T-cell (primary cell): ENCODE data around the gene CELF1. TPM values are rescaled to one million over a fixed set of nuclear protein-coding genes. Genes with fewer than 3 reads are reported as not detected.

Experiments
- ATAC-seq, 4 experiments: fragments of 200-7000 bp in 3 of 4; fragments of 150-1000 bp in 1 of 4; cut with Tn5 transposase; replicated peaks in 1 of 4; 1 replicate in 3 of 4; 2 replicates in 1 of 4; pipeline ENCODE4 v1.10.0; 2021; ENCODE audit warnings: moderate library complexity in 3 of 4, mild to moderate bottlenecking in 2 of 4, moderate number of reproducible peaks in 1 of 4
- CTCF ChIA-PET, 2 donors: fragments of 300-600 bp; sonication (Branson Sonifier 250); formaldehyde crosslinking; loops; one replicate each; lab custom pipeline; 2022; ENCODE audit warnings: antibody characterized with exemption in 2 of 2; lab: Charles Lee
- POLR2A ChIA-PET, 2 donors: fragments of 300-600 bp; sonication (Branson Sonifier 250); formaldehyde crosslinking; loops; one replicate each; lab custom pipeline; 2022; ENCODE audit warnings: antibody characterized with exemption in 2 of 2; lab: Charles Lee
- DNase-seq, 35 experiments: peaks; one replicate each; pipeline versions ENCODE4 v3.0.0 to v3.0.0-alpha.2; 2013 to 2023
- H3K27ac ChIP-seq: one replicate; pipeline ENCODE4 v1.5.1; 2013; ENCODE audit warnings: low read length
- H3K27me3 ChIP-seq, 2 experiments: replicated peaks in 1 of 2; 1 replicate in 1 of 2; 2 replicates in 1 of 2; pipeline versions ENCODE4 v1.6.1 to v1.7.0; 2013; ENCODE audit warnings: low read length in 1 of 2, mixed read lengths in 1 of 2; ENCODE audit not compliant: control insufficient read depth in 2 of 2, insufficient read depth in 2 of 2; ENCODE audit errors: extremely low read depth in 1 of 2
- H3K36me3 ChIP-seq, 2 donors: 1 replicate in 1 of 2; 2 replicates in 1 of 2; pipeline versions ENCODE4 v1.6.1 to v1.7.0; 2013; ENCODE audit warnings: low read length in 1 of 2; ENCODE audit not compliant: control insufficient read depth in 2 of 2, insufficient read depth in 1 of 2; ENCODE audit errors: extremely low read depth in 1 of 2
- H3K4me1 ChIP-seq, 2 experiments: 1 replicate in 1 of 2; 2 replicates in 1 of 2; pipeline versions ENCODE4 v1.6.1 to v1.7.0; 2013; ENCODE audit warnings: low read length in 2 of 2, mixed read lengths in 1 of 2; ENCODE audit not compliant: insufficient read depth in 2 of 2, control insufficient read depth in 1 of 2; ENCODE audit errors: extremely low read depth in 1 of 2
- H3K4me3 ChIP-seq, 2 donors: 1 replicate in 1 of 2; 2 replicates in 1 of 2; pipeline versions ENCODE4 v1.5.1 to v1.7.0; 2013; ENCODE audit warnings: mild to moderate bottlenecking in 2 of 2, low read length in 1 of 2, moderate library complexity in 1 of 2; ENCODE audit not compliant: control insufficient read depth in 1 of 2; ENCODE audit errors: extremely low read depth in 1 of 2
- H3K9me3 ChIP-seq: 2 replicates; pipeline ENCODE4 v1.7.0; 2013
- H3K27ac Mint-ChIP-seq, 2 donors: one replicate each; pipeline ENCODE4 v1.8.0; 2020 to 2021; ENCODE audit warnings: mild to moderate bottlenecking in 2 of 2, mixed read lengths in 2 of 2
- H3K27me3 Mint-ChIP-seq, 2 donors: one replicate each; pipeline ENCODE4 v1.8.0; 2021 to 2022; ENCODE audit warnings: mixed read lengths in 2 of 2
- H3K36me3 Mint-ChIP-seq: one replicate; pipeline ENCODE4 v1.8.0; 2021; ENCODE audit warnings: mixed read lengths
- H3K4me1 Mint-ChIP-seq, 3 donors: one replicate each; pipeline ENCODE4 v1.8.0; 2020 to 2022; ENCODE audit warnings: mixed read lengths in 3 of 3, mild to moderate bottlenecking in 1 of 3
- H3K4me3 Mint-ChIP-seq, 3 donors: one replicate each; pipeline ENCODE4 v1.8.0; 2020 to 2022; ENCODE audit warnings: mild to moderate bottlenecking in 3 of 3, mixed read lengths in 3 of 3, moderate library complexity in 3 of 3
- H3K9me3 Mint-ChIP-seq, 3 donors: one replicate each; pipeline ENCODE4 v1.8.0; 2020 to 2022; ENCODE audit warnings: mixed read lengths in 3 of 3
- WGBS: methylation state at CpG from one replicate; pipeline ENCODE4 v1.1.5; 2013; ENCODE audit warnings: missing lambda C conversion rate; ENCODE audit not compliant: insufficient coverage; 5-methylcytosine and 5-hydroxymethylcytosine counted together
- total RNA-seq, 35 experiments: library from RNA in 6 of 35; stranded (reverse) in 6 of 35; fragments of 120-200 nt in 1 of 35; gene quantifications; one replicate each; pipeline versions ENCODE4 v1.2.1 to v1.2.4 and lab custom pipeline; 2013 to 2026

CELF1 gene
- total RNA-seq, 5 donors from 2014 or later (not counting 1 experiment from before 2014, with no cell fraction given): 109 to 124 (median 123) TPM

DNA sequence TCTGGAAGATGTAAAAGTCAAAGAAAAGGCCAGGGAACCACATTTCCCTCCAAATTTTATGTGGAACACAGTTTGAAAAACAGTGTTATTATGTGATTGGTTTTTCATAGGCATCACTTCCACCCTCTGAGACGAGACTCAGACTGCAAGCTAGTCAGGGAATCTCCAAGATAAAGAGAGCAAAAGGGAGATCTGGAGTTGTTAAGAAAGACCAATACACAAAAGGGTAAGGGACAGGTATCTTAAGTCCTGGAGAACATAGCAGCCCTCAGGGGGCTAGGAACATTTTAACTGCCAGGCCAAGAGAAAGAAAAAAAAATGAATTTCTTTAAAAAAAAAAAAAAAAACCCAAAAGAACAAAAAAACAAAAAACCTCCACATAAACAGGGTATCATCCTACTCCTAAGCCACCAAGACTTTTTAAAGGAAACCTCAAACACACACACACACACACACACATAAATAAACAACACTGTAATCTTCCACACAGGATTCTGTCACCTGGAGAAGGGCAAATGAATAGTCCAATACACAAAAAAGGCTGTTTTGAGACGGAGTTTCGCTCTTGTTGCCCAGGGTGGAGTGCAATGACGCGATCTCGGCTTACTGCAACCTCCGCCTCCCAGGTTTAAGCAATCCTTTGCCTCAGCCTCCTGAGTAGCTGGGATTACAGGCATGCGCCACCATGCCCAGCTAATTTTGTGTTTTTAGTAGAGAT is 44.5 kb downstream of the CELF1 start:
- Mint-ChIP-seq H3K4me1 (peaks cover 76 to 85% (median 84%) of the 10 kb centered on the region in 3 donors), H3K36me3 (peaks cover 6% of the 10 kb centered on the region), H3K4me3 (peak overlapping the region; percentile 5 to 45 (median 5)), H3K27me3 (no peaks in the 10 kb centered on the region), H3K9me3 (no peaks in the 10 kb centered on the region), H3K27ac (peak overlapping the region; percentile 72 to 82)
- Histone ChIP-seq H3K27me3 (no peaks in the 10 kb centered on the region), H3K4me3 (no peak overlapping the region), H3K27ac (no peak overlapping the region), H3K9me3 (no peaks in the 10 kb centered on the region), H3K36me3 (peaks cover 0 to 4% of the 10 kb centered on the region in 2 donors), H3K4me1 (peaks cover 33 to 36% of the 10 kb centered on the region in 2 experiments)
- ChIA-PET CTCF (interaction anchor here in 1 of 2 donors (2.9 kb wide), 1 partner anchor 10 kb away, joined by 9 read pairs; no protein-coding TSS in a partner anchor), POLR2A (no interaction called here)
- no peak for ATAC-seq
- DNase-seq: no peak
- 88% methylated on average over 7 of the region's 8 CpGs for WGBS

DNA sequence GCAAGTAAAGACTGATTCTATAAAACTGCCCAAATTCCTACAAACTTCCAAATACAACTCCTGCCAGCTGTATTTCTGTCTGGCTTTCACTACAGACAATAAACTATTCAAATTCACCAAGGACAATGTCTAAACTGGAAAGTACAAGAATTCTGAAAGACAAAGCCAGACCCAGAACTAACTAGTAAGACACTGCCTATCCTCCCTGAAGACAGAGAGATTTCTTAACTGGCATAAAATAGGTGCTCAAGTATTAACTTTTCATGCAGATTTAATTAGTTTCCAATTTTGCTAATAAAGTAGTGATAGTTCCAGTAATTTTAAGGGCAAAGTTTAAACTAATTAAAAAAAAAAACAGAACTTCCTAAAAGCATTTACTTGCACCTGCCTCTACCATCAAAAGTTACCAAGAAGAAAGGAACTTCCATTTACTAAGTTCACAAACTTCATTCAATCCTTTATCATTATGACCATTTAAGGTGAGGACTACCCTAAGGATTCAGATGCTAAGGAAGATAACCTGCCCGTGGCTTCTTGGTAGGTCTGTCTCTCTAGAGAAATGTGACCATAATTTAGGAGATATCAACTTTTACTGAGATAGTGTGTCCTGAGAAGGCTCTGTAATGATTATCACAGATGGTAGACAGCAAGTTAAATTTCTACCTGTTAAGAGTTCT is 45.2 kb downstream of the CELF1 start:
- no peak for ATAC-seq
- POLR2A ChIA-PET: no interaction called here
- Histone ChIP-seq H3K27me3 (no peaks in the 10 kb centered on the region), H3K9me3 (no peaks in the 10 kb centered on the region), H3K27ac (no peak overlapping the region), H3K4me1 (peaks cover 32 to 36% of the 10 kb centered on the region in 2 experiments), H3K36me3 (peaks cover 2 to 4% of the 10 kb centered on the region in 2 donors), H3K4me3 (no peak overlapping the region)
- no CpG with 5 or more reads among the region's 1 CpG for WGBS
- Mint-ChIP-seq H3K4me1 (peaks cover 82 to 87% (median 84%) of the 10 kb centered on the region in 3 donors), H3K27ac (peak overlapping the region; percentile 72 to 82), H3K4me3 (peak overlapping the region; percentile 5 to 45 (median 5)), H3K36me3 (peaks cover 6% of the 10 kb centered on the region), H3K27me3 (no peaks in the 10 kb centered on the region), H3K9me3 (no peaks in the 10 kb centered on the region)
- CTCF ChIA-PET: interaction anchor here in 1 of 2 donors (0.6 to 2.9 kb wide), 3 partner anchors 10 to 54 kb away, joined by 3 to 9 read pairs (median 5); no protein-coding TSS in a partner anchor
- no peak for DNase-seq

DNA sequence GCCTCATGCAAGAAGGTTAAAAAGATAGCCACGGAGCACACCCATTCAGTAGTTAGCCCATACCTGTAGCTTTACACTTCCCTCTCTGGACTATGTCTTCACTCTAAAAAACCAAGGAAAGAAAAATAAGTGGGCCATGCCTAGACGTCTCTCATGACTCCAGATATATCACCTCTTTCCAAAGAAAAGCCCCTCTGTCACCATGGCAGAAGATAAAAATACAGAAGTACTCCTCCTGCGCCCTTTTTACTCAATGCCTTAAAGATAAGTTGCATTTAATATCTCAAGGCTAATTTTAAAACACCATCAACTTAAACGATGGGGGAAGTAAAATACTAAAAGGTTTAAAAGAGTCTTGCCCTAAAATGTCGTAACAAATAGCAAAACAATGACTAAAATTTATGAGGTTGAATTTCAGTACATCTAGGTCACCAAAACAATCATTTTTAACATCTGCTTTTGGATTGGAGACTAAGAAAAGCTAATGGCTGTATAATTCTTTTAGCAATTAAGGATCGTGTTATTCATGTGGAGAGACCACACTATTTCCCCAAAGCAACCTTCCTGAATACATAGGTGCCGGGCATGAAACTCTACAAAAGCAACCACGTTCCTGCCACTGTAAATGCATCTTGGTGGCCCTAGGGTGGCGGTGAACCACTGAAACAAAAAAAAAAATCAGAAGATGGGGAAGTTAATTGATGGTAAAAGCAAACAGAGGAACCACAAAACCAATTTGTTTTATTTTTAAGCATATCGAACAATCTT is 46.0 kb downstream of the CELF1 start:
- Mint-ChIP-seq H3K36me3 (peaks cover 6% of the 10 kb centered on the region), H3K27ac (peak overlapping the region; percentile 52 to 72), H3K4me3 (peak overlapping the region in 1 of 3 donors; percentile 45), H3K4me1 (peaks cover 82 to 86% (median 84%) of the 10 kb centered on the region in 3 donors), H3K9me3 (no peaks in the 10 kb centered on the region), H3K27me3 (no peaks in the 10 kb centered on the region)
- CTCF ChIA-PET: interaction anchor here in 1 of 2 donors (0.6 to 1.3 kb wide), 2 partner anchors 48 to 55 kb away, joined by 3 to 5 read pairs; no protein-coding TSS in a partner anchor
- Histone ChIP-seq H3K4me3 (no peak overlapping the region), H3K27me3 (no peaks in the 10 kb centered on the region), H3K36me3 (peaks cover 2 to 4% of the 10 kb centered on the region in 2 donors), H3K4me1 (peaks cover 29 to 35% of the 10 kb centered on the region in 2 experiments), H3K9me3 (no peaks in the 10 kb centered on the region), H3K27ac (no peak overlapping the region)
- POLR2A ChIA-PET: interaction anchor here in 1 of 2 donors (0.9 kb wide), 1 partner anchor 27 kb away, joined by 3 read pairs; no protein-coding TSS in a partner anchor
- ATAC-seq: peak in 1 of 4 experiments; percentile 30
- no peak for DNase-seq
- WGBS: 48% methylated on average over 2 of the region's 10 CpGs

DNA sequence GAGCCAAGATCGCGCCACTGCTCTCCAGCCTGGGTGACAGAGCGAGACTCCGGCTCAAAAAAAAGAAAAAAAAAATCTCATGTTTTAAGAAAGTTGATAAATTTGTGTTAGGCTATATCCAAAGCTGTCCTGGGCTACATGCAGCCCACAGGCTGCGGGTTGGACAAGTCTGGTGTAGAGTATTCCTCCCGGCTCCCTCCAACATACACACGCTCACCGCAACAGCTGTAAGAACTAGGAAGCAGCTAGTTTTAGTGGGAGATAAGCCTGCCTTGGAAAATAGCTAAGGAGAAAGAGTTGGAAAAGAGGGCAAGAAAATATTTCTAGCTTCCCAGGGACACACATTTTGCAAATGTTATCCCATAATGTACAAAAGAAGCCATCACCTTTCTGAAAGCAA is 46.6 kb downstream of the CELF1 start:
- Mint-ChIP-seq H3K36me3 (peaks cover 4% of the 10 kb centered on the region), H3K27ac (peak overlapping the region in 1 of 2 donors; percentile 52), H3K9me3 (no peaks in the 10 kb centered on the region), H3K27me3 (no peaks in the 10 kb centered on the region), H3K4me3 (no peak overlapping the region), H3K4me1 (peaks cover 80 to 83% (median 81%) of the 10 kb centered on the region in 3 donors)
- POLR2A ChIA-PET: interaction anchor here in 1 of 2 donors (0.9 kb wide), 1 partner anchor 28 kb away, joined by 3 read pairs; no protein-coding TSS in a partner anchor
- ATAC-seq (no peak), DNase-seq (no peak)
- WGBS: 100% methylated on average over 2 of the region's 8 CpGs
- CTCF ChIA-PET: interaction anchor here in 1 of 2 donors (1.3 kb wide), 1 partner anchor 49 kb away, joined by 3 read pairs; no protein-coding TSS in a partner anchor
- Histone ChIP-seq H3K36me3 (peaks cover 2 to 4% of the 10 kb centered on the region in 2 donors), H3K4me1 (peaks cover 25 to 33% of the 10 kb centered on the region in 2 experiments), H3K27me3 (no peaks in the 10 kb centered on the region), H3K9me3 (no peaks in the 10 kb centered on the region), H3K27ac (no peak overlapping the region), H3K4me3 (no peak overlapping the region)

- peaks cover 20 to 22% of the 10 kb centered on the region in 2 experiments for H3K4me1 ChIP-seq
- no peaks in the 10 kb centered on the region for H3K27me3 Mint-ChIP-seq
- POLR2A ChIA-PET: interaction anchor here in 1 of 2 donors (0.6 kb wide), 1 partner anchor 17 kb away, joined by 3 read pairs; no protein-coding TSS in a partner anchor
Measured at GRCh38 chr11:47504910-47505309, 48.0 kb downstream of the CELF1 start.

More at GRCh38 chr11:47504910-47505309, 48.0 kb downstream of the CELF1 start:
- H3K27ac Mint-ChIP-seq: peak overlapping the region; percentile 37 to 71
- ATAC-seq: no peak
- WGBS: 14% methylated on average over 1 of the region's 1 CpG
- DNase-seq: no peak
- H3K9me3 ChIP-seq: no peaks in the 10 kb centered on the region
- no peak overlapping the region for H3K4me3 ChIP-seq
- CTCF ChIA-PET: no interaction called here
- H3K9me3 Mint-ChIP-seq: no peaks in the 10 kb centered on the region
- no peak overlapping the region for H3K4me3 Mint-ChIP-seq
- H3K27ac ChIP-seq: no peak overlapping the region
- no peaks in the 10 kb centered on the region for H3K27me3 ChIP-seq
- H3K36me3 Mint-ChIP-seq: peaks cover 9% of the 10 kb centered on the region
- H3K36me3 ChIP-seq: peaks cover 4 to 9% of the 10 kb centered on the region in 2 donors
- H3K4me1 Mint-ChIP-seq: peaks cover 81 to 85% (median 83%) of the 10 kb centered on the region in 3 donors
